Neural crest cell (in vitro differentiated cells): Measurements from ENCODE around the gene KCNT2. TPM values are rescaled to one million over a fixed set of nuclear protein-coding genes. Genes with fewer than 3 reads are reported as not detected.

Source experiments
- DNase-seq: peaks from one replicate; pipeline ENCODE4 v3.0.0; 2021; ENCODE audit warnings: low read depth, mixed read lengths, low spot score
- H3K27ac Mint-ChIP-seq: one replicate; pipeline ENCODE4 v1.8.0; 2021; ENCODE audit warnings: mild to moderate bottlenecking, mixed read lengths; ENCODE audit not compliant: unreplicated experiment
- H3K27me3 Mint-ChIP-seq: 2 replicates; pipeline ENCODE4 v1.8.0; 2021; ENCODE audit warnings: low read depth, mild to moderate bottlenecking, mixed read lengths
- H3K36me3 Mint-ChIP-seq: 2 replicates; pipeline ENCODE4 v1.8.0; 2021; ENCODE audit warnings: low read depth, mild to moderate bottlenecking, mixed read lengths
- H3K4me1 Mint-ChIP-seq: 2 replicates; pipeline ENCODE4 v1.8.0; 2021; ENCODE audit warnings: mixed read lengths
- H3K4me3 Mint-ChIP-seq: one replicate; pipeline ENCODE4 v1.8.0; 2021; ENCODE audit warnings: mild to moderate bottlenecking, mixed read lengths
- H3K9me3 Mint-ChIP-seq: 2 replicates; pipeline ENCODE4 v1.8.0; 2021; ENCODE audit warnings: mixed read lengths
- CTCF ChIP-seq: fragments of 200-600 bp; sonication (generic); conservative IDR thresholded peaks from 2 replicates; pipeline ENCODE4 v1.5.0; 2021; ENCODE audit warnings: antibody characterized with exemption, mild to moderate bottlenecking
- total RNA-seq: library from RNA; stranded (reverse); gene quantifications from 2 replicates; pipeline ENCODE4 v1.2.1, GENCODE V29; 2021

The KCNT2 gene
- total RNA-seq, 1 donor from 2014 or later = 12.6 TPM

DNA sequence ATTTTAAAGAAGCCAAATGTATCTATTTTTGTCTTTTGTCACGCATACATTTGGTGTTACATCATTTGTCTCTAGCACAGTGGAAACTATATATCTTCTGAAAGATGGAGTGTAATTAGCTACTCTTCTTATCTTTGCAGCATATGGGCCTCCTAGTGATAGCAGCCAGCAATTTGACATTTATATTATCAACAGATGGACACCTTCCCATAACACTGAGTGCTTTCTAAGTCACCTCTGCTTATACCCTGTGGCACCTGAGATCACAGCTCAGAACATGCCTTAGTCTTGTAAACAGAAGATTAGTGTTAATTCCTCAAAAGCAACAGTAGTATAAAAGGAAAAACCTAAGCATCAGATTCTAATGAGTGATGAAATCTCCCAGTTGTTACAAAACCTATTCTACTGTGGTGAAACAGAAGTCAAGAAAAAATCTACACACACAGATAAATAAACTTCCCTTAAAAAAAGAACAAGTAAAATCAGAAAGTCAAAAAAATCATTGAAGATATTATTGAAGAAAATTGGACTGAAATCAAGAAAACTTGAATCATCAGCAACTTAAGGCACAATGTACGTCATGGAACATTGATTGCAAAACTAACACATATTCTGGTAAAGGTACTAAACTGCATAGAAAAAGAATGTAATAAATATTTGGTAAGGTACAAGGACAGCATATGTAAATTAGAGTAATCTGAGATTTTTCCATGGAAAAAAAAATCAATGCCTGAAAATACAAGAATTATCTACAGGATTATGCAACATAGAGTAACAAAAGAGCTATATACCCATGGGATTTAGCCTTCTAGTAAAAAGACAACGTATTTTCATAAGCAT, 61.7 kb downstream of the KCNT2 start:
- Mint-ChIP-seq H3K9me3 (no peaks in the 10 kb centered on the region), H3K36me3 (peaks cover 13% of the 10 kb centered on the region), H3K4me3 (no peak overlapping the region), H3K27ac (no peak overlapping the region), H3K27me3 (no peaks in the 10 kb centered on the region), H3K4me1 (peaks cover 19% of the 10 kb centered on the region)
- no peak for DNase-seq
- TF ChIP-seq CTCF = no peak

GRCh38 chr1:196545222-196545621, 63.0 kb downstream of the KCNT2 start:
- Mint-ChIP-seq H3K27me3 (no peaks in the 10 kb centered on the region), H3K27ac (no peak overlapping the region), H3K9me3 (peaks cover 1% of the 10 kb centered on the region), H3K4me1 (peaks cover 19% of the 10 kb centered on the region), H3K36me3 (peaks cover 15% of the 10 kb centered on the region), H3K4me3 (no peak overlapping the region)
- TF ChIP-seq CTCF = no peak
- no peak for DNase-seq

GRCh38 chr1:196544617-196545016, 63.6 kb downstream of the KCNT2 start:
- H3K27me3 Mint-ChIP-seq = no peaks in the 10 kb centered on the region
- H3K36me3 Mint-ChIP-seq = peaks cover 16% of the 10 kb centered on the region
- H3K27ac Mint-ChIP-seq = no peak overlapping the region
- peaks cover 4% of the 10 kb centered on the region for H3K9me3 Mint-ChIP-seq
- no peak overlapping the region for H3K4me3 Mint-ChIP-seq
- no peak for TF ChIP-seq CTCF
- DNase-seq = no peak
- peaks cover 16% of the 10 kb centered on the region for H3K4me1 Mint-ChIP-seq

GRCh38 chr1:196543833-196544232, 64.4 kb downstream of the KCNT2 start:
- no peak for DNase-seq
- Mint-ChIP-seq H3K9me3 (peaks cover 4% of the 10 kb centered on the region), H3K27ac (no peak overlapping the region), H3K4me1 (peaks cover 14% of the 10 kb centered on the region), H3K36me3 (peaks cover 13% of the 10 kb centered on the region), H3K27me3 (no peaks in the 10 kb centered on the region), H3K4me3 (no peak overlapping the region)
- no peak for TF ChIP-seq CTCF

DNA sequence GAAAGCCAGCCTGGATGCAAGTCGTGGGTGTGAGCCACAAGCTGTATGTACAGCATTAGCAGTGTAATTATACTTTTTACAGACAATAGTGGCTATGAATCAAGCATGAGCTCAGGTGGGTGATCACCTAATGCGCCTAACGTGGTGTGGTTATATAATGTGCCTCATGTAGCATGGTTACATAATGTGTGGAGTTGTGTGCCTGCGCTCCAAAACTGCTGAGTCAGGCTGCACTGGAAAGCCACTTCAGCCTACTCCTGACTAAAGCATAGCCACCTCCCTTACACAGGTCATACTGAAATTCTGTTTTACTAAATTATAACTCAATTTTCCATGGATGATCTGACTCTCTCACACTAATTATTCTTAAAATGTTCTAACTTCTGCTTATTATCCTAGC, 69.8 kb downstream of the KCNT2 start:
- H3K27ac Mint-ChIP-seq = no peak overlapping the region
- no peaks in the 10 kb centered on the region for H3K27me3 Mint-ChIP-seq
- H3K4me1 Mint-ChIP-seq = no peaks in the 10 kb centered on the region
- H3K4me3 Mint-ChIP-seq = no peak overlapping the region
- peaks cover 45% of the 10 kb centered on the region for H3K36me3 Mint-ChIP-seq
- H3K9me3 Mint-ChIP-seq = peaks cover 10% of the 10 kb centered on the region
- no peak for DNase-seq
- TF ChIP-seq CTCF = no peak
